Measurements from ENCODE around the gene DPP10.
A peak's percentile ranks its signal among the peaks of the same experiment; 100 is the strongest.
"Not testable (repeated sequence)": the region's sequence is repeated elsewhere in the genome, so short reads cannot be mapped to it uniquely, and the experiment has no call there.

DPP10 gene

DNA sequence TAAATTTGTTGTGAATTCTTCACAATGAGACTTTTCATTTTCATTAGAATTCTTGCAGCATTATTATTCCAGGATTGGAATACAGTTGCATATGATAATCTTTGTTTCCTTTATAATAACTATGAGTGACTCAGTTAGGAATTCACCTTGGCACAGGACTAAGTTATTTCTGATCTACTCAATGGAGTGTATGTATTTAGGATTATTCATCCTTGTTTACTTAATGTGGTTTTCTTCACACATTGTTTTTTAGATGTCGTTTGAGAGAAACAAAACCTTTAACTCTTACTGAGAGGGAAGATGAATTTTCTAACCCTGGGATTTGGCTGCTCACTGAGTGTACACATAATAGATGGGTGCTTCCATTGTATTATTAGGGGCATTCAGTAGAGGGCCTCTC, 970.1 kb downstream of the DPP10 start:
- DNase-seq = no peak

- no peak for DNase-seq
These were observed 971.4 kb downstream of the DPP10 start for GRCh38 chr2:115413791-115414190.

DNA sequence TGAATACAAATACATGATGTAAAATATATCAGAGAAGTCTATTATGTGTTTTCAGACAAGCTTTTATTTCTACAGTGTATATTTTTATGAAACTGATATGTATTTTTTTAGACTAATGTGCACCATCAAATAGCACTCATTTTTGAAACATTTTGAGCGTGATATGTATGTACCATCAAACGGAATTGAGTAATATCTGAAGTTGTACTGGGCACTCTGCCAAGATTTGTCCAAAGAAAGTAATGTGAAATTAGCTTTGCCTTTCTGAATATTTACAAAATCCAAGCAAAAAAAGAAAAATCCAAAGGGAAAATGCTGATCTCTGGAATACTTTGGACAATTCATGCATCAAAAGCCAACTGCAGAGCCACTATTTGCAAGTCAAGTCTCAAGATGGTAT, 972.0 kb downstream of the DPP10 start:
- DNase-seq = no peak

GRCh38 chr2:115422004-115422634, 979.7 kb downstream of the DPP10 start:
- DNase-seq = no peak

DNA sequence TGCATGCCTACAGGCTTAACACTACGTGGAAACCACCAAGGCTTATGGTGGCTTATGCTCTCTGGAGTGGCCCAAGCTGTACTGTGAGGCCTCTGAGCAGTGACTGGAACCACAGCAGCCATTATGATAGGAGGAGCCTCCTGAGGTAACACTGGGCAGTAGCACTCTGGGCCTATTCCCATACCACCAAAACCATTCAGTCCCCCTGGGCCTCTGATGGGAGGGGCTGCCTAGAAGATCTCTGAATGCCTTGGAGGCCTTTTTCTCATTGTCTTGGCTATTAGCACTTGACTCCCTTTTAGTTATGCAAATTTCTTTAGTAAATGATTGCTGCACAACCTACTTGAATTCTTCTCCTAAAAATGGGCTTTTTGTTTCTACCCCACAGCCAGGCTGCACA, 985.0 kb downstream of the DPP10 start:
- DNase-seq = no peak

DNA sequence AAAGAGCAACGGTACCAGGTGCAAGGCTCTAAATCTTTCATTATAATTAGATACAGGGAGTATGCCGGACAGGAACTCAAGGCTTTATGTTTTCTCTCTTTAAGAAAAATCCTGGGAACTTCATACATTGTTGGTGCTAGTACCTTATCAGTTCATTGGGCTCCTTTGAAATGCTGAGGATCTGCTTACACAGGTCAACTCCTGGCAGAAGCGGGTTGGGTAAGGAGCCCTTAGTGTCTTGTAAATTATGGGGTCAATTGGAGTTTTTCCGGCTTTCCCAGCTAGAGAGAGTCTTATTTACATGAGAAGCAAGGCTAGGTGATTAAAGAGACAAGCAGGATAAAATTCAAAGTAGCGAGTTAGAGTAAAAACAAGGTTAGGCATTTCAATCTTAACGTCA, 998.3 kb downstream of the DPP10 start:
- DNase-seq = not testable (repeated sequence)

- no peak for DNase-seq
These were observed 1001.2 kb downstream of the DPP10 start for GRCh38 chr2:115443539-115444185.

DNA sequence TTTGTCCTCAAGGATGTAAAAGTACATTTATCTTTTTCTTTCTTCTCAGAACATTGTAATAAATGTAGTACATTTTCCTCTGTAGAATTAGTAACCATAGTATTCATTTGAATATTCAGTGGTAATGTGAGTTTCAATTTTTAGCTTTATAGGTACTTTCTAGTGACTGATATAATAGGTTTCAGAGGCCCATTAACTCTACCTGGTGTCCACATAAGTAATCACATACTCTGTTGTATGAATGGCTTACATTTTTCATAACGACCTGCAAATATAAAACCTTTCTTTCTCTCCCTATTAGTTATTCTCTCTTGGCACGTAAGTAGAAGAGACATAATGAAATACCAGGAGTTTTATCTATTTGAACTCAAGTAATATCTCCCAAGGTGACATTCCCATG, 1017.6 kb downstream of the DPP10 start:
- DNase-seq = no peak

GRCh38 chr2:115480741-115481140, 1038.3 kb downstream of the DPP10 start:
- DNase-seq = no peak

- DNase-seq = no peak
These were observed 1039.4 kb downstream of the DPP10 start for GRCh38 chr2:115481842-115482241.

- DNase-seq = peak in 1 of 51 donors; percentile 7
These were observed 1041.2 kb downstream of the DPP10 start for GRCh38 chr2:115483666-115484065.

DNA sequence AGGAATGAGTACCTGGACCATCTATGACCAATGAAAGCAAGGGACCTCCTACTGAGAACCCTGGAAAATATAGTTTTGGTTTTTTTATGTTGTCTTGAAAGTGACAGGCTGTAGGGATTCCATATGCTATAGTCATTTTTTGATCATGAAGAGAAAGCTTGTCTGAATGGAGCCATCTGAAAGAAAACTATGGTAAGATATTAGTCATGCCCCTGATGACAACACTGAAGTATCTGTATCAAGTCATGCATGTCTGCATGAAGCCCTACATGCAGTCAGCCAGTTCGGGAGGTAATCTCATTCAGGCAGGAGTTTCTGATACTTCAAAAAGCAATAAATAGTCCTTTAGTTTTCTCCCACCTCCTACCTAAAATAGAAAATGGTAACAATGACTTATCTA, 1042.0 kb downstream of the DPP10 start:
- DNase-seq = no peak

DNA sequence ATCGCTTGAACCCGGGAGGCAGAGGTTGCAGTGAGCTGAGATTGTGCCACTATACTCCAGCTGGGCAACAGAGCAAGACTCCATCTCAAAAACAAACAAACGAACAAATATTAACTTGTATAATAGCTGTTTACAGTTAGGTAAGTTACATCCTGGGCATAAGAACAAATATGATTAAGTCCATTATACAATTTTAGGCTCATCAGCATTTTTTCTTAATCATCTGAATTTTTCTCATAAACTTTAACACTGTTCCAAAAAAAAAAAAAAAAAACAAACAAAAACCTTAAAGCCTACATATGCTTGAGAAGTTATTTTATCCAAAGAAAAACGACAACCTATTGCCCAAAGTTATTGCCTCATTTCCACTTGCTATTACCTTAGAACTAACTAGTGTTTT, 1042.5 kb downstream of the DPP10 start:
- DNase-seq = no peak

DNA sequence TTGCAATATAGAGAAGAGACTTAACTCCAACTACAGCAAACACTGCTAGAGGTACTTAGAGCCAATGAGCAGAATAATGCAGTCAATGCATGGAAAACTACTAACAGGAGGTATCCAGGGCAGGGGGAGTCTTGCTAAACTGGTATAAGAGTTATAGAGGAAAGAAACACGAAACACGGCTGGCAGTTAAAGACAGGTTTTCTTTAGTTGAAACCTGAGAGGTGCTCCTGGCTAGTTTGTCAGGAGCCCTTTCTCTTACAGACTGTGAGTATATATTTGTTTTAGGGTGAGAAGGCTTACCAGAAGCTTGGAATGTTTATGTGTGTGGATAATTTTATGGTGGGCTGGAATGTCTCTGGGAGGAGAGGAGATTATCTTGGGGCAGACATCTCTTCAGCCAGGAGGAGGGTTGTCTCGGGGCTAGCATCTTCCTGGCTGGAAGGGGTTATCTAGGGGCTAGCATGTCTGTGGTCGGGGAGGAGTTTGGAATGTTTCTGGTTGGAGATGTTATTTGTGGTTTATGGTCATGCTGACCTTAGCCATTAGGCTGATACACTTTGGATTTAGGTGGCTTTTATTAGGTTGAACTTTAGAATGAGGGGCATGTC, 1048.8 kb downstream of the DPP10 start:
- DNase-seq = no peak

DNA sequence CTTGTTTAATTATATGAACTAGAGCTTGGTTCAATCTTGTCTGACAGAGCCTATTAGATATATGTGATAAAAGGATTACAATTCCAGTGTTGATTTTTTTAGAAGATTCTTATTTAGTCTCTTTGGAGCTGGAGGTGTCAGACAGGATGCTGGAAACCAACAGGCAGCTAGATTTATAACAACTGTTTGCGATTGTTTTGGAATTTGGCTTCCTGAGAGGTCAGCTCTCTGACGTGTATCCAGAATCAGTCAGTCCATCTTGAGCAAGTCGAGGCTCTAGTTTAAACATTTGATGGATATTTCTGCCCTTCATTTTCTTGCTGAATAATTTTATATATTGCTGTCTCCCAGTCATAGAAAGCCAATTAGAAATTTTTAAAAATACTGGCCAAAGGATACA, 1062.9 kb downstream of the DPP10 start:
- DNase-seq = no peak

DNA sequence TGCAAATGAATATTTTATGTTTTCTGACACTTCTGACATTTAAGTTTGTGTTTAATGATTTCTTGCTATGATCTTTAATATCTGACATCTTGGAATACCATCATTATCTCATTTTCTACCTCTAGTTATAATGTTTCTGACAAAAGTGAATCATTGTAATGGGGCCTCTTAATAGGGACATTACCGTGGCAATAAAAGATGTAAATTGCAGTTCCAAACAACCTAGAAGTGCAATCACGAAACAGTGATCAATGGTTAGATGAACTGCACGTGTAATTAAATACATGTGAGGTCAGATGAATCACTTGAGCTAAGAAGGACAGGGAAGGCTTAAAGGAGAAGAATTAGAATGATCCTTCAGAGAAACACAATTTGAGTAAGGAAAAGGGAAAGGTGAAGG, 1078.3 kb downstream of the DPP10 start:
- no peak for DNase-seq

- DNase-seq = no peak
These were observed 1082.0 kb downstream of the DPP10 start for GRCh38 chr2:115524452-115524851.

GRCh38 chr2:115529627-115530026, 1087.2 kb downstream of the DPP10 start:
- DNase-seq = no peak

DNA sequence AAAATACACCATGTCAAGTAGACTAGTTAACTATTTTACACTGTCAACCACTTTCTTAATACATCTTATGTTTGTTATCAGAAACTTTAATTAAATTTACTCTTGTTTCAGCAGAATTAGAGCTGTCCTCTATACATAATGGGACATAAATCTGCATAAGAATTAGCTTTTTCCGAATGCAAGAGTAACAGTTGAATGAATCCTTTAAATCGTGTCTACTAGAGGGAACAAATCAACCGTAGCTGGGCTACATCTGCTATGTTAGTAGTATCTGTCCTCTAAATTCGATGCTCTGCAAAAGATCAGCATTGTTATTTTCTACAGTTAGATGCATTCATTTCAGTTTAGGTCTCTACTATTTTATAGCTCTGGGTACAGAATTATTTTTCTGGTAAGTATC, 1090.6 kb downstream of the DPP10 start:
- DNase-seq = no peak

DNA sequence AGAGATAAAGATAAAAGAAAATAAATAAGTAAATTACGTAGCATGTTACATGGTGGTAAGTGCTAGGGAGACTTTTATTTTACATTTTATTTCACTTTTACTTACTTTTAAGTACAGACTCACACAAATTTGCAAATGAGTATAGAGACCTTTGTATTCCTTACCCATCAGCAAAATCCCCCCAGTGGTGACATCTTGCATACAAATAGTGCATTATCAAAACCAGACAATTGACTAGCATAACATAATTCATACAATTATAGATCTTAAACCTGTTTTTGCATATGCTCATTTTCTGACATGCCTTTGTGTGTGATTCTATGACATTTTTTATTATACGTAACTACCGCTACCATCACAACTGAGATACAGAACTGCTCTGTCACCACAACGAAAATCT, 1099.4 kb downstream of the DPP10 start:
- no peak for DNase-seq

DNA sequence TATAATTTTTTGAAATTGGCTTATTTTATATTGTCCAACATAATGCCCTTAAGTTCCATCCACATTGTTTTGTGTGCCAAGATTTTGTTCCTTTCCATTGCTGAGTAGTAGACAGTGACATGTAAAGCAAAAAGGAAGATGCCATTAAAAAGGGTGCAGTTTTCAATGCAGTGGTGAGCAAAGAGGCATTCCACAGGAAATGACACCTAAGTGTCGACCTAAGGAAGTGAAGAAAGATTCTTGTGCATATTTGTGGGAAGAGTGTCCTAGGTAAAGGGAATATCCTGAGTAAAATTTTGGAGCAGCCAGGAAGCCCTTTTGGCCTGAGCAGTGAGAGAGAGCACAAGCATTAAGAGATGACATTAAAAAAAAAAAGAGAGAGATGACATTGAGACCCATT, 1099.9 kb downstream of the DPP10 start:
- no peak for DNase-seq

- no peak for DNase-seq
These were observed 1100.6 kb downstream of the DPP10 start for GRCh38 chr2:115543024-115543423.

- no peak for DNase-seq
These were observed 1101.0 kb downstream of the DPP10 start for GRCh38 chr2:115543461-115543860.

Data from hypothalamus (tissue), 51 donors.